Loucy (cell line): ENCODE measurements around the gene NBEA.

ENCODE experiments used
- CTCF ChIP-seq: fragments of 200-600 bp; sonication (generic); conservative IDR thresholded peaks from 2 replicates; pipeline ENCODE4 v1.5.1; 2014; ENCODE audit warnings: mild to moderate bottlenecking, antibody characterized with exemption, low read length
- EZH2phosphoT487 ChIP-seq: fragments of 200-600 bp; IDR thresholded peaks from 2 replicates; pipeline ENCODE4 v1.6.1; 2018; ENCODE audit warnings: antibody characterized with exemption, mild to moderate bottlenecking, moderate library complexity, borderline replicate concordance

- no peak for TF ChIP-seq CTCF
- TF ChIP-seq EZH2phosphoT487 = no peak
Observed at GRCh38 chr13:35711909-35712308, 769.8 kb downstream of the NBEA start.
